ENCODE data around the gene WDR82. TPM values are rescaled to one million over a fixed set of nuclear protein-coding genes. Genes with fewer than 3 reads are reported as not detected.

WDR82 gene
- total and polyA plus RNA-seq, 5 donors: 36.9 to 65.5 (median 62.6) TPM

DNA sequence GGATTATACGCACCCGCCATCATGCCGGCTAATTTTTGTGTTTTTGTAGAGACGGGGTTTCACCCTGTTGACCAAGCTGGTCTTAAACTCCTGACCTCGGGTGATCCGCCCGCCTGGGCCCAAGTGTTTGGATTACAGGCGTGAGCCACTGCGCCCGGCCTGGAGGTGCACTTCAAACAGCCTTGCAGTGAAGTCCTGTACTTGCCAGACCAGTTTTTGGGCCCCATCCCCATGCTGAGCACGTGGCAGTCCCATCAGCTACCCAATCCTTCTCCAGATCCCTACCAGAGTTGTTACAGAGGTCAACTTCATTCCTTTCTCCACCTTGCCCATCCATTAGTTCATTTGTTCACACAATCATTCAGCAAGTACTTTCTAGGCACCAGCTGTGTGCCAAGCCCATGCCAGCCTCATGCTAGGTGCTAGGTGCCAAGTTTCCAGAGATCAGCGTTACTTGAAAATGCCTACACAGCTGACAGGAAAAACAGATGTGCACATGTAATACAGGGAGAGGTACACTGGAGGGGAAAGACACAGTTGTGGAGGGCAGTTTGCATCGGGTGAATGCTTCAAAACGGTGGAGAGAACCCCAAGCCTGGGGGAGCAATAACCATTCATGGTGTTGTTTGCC, 39.9 kb upstream of the WDR82 start:
- intact Hi-C loops (cut with DNase I): no loop called here
- no peak overlapping the region for H3K27ac ChIP-seq (ENCODE audit: low read length)
- DNase-seq: no peak
- ATAC-seq: no peak
- WGBS: 78% methylated on average over 14 of the region's 14 CpGs
- no peaks in the 10 kb centered on the region for H3K27me3 ChIP-seq (ENCODE audit: control insufficient read depth, insufficient read depth)
- H3K9me3 ChIP-seq (ENCODE audit: control insufficient read depth, low read length): no peaks in the 10 kb centered on the region
- no peak overlapping the region for H3K4me3 ChIP-seq (ENCODE audit: low read length)
- H3K4me1 ChIP-seq (ENCODE audit: control insufficient read depth, insufficient read depth, low read length): peaks cover 3% of the 10 kb centered on the region

DNA sequence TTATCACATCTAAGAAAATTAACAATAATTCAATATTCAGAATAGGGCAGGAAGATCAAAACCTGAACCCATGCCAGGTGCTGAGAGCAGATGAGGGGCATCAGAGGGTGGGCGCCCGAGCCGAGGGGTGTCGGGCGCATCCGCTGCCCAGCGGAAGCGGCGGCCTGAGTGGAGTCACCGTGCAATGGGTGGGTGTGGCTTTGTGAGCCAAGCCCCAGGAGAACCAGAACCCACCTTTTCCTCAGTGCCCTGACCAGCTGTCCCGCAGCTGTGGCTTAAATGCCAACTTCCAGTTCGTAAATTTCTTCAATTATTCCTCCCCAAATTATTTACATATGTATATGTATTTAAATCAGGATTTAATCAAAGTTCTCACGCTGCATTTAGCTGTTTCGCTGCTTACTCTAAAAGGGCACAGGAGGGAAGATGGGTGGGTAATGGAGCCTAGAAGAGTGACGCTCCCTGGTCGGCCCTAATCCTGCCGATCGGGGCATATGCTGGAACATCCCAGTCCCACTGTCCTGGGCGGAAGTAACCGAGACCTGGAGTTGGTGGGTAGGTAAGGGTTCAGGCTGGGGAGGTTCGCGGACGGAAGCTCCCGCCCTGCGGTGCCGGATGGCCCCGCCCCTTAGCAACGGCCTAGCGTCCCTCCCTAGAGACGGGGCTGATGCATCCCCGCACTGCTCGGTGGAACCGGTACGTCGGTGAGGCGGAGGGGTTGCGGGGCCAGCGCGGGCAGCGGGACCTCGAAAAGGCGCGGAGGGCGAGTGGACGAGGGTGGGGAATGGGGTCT, 39.0 kb upstream of the WDR82 start:
- peaks cover 3% of the 10 kb centered on the region for H3K4me1 ChIP-seq (ENCODE audit: control insufficient read depth, insufficient read depth, low read length)

DNA sequence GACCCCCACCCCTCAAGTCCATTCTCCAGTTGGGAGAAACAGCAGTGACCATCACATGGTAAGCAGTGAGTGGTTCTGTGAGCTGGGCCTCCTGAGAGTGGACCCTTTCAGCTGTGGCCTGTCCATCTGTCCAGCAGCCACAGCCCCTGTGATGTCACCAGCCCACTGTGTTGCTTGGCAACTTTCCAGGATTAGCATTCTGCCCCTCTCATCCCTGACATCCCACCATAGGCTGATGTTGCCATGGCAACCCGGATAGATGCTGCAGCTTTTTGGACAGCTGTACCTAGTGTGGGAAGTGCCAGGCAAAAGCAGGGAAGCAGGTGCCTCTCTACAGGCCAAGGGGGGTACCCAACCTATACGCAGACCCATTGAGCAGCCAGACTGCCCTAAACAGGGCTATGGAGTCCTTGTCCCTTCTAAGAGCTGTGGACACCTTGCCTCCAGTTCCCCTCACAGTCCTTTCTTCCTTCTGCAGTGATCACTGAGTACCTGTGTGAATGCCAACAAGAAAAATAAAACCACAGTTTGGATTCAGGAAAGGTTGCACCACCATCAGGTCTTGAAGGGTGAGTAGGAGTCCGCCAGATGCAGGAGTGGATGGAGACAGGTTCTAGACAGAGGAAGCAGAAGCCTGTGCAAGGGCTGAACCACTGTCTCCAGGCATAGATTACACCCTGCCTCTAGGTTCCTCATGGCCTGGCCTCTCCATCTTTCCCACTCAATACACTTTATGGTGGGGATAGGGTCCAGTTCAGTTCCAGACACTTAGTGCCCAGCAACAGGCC, 37.7 kb upstream of the WDR82 start, which contains the start of gene DNAH1:
DNAH1 (plus strand) TSS at position 343 of the 788 bp plus-strand sequence. CDS start 6,124 bp downstream, outside the sequence.
- no peak for ATAC-seq
- H3K9me3 ChIP-seq (ENCODE audit: control insufficient read depth, low read length): no peaks in the 10 kb centered on the region

More for the DNA sequence above, 39.0 kb upstream of the WDR82 start:
- ATAC-seq: peak; percentile 89 to 91
- peak; percentile 72 to 87 (median 85) for DNase-seq
- H3K27ac ChIP-seq (ENCODE audit: low read length): no peak overlapping the region
- intact Hi-C loops (cut with DNase I): no loop called here
- peak overlapping the region; percentile 36 for H3K4me3 ChIP-seq (ENCODE audit: low read length)
- no peaks in the 10 kb centered on the region for H3K9me3 ChIP-seq (ENCODE audit: control insufficient read depth, low read length)
- 12% methylated on average over 45 of the region's 45 CpGs for WGBS
- no peaks in the 10 kb centered on the region for H3K27me3 ChIP-seq (ENCODE audit: control insufficient read depth, insufficient read depth)

DNA sequence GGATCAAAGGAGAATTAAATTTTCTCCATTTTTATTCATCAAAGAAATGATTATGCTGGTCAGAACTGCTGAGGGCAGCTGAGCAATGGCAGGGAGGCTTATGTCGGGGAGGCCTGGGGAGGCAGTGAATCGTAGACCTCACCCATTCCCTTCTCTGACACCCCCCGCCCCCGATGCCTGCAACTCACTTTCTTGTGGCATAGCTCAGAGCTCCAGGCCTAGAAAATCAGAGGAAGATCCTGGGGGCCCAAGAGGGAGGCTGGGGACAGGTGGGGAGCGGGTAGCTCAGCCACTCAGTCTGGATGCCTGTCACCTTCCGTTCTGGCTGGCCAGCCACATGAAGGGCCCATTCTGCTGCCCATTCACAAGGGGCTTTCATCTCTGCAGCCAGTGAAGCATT, 36.6 kb upstream of the WDR82 start:
- Histone ChIP-seq H3K9me3 (ENCODE audit: control insufficient read depth, low read length) (no peaks in the 10 kb centered on the region), H3K4me3 (ENCODE audit: low read length) (no peak overlapping the region), H3K4me1 (ENCODE audit: control insufficient read depth, insufficient read depth, low read length) (peaks cover 3% of the 10 kb centered on the region), H3K27me3 (ENCODE audit: control insufficient read depth, insufficient read depth) (no peaks in the 10 kb centered on the region), H3K27ac (ENCODE audit: low read length) (no peak overlapping the region)
- 92% methylated on average over 6 of the region's 6 CpGs for WGBS
- ATAC-seq: no peak
- intact Hi-C loops (cut with DNase I): no loop called here
- no peak for DNase-seq

More for the DNA sequence above, 37.7 kb upstream of the WDR82 start, which contains the start of gene DNAH1:
- intact Hi-C loops (cut with DNase I): no loop called here
- Histone ChIP-seq H3K27ac (ENCODE audit: low read length) (no peak within 1 kb of the TSS), H3K27me3 (ENCODE audit: control insufficient read depth, insufficient read depth) (no peaks in the 10 kb centered on the region), H3K4me1 (ENCODE audit: control insufficient read depth, insufficient read depth, low read length) (peaks cover 3% of the 10 kb centered on the region), H3K4me3 (ENCODE audit: low read length) (no peak within 1 kb of the TSS)
- 93% methylated on average over 3 of the region's 3 CpGs for WGBS
- DNase-seq: no peak

DNA sequence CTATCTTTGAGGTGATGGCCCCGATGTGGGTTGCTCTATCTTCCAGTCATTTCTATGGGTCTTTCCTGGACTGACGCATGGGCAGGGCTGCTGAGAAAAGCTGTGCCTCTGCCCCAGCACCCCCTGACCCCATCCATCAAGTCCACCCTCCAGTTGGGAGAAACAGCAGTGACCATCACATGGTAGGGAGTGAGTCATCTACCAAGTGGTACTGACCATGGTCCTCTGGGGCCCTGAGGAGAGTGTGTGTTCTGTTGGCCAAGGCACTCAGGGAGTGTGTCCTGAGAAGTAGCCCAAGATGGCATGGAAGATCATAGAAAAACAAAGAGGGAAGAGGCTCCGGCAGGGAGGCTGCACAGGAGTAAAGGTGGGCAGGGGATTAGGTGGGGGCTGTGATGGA, 36.0 kb upstream of the WDR82 start:
- Histone ChIP-seq H3K27me3 (ENCODE audit: control insufficient read depth, insufficient read depth) (no peaks in the 10 kb centered on the region), H3K4me3 (ENCODE audit: low read length) (no peak overlapping the region), H3K4me1 (ENCODE audit: control insufficient read depth, insufficient read depth, low read length) (peaks cover 3% of the 10 kb centered on the region), H3K9me3 (ENCODE audit: control insufficient read depth, low read length) (no peaks in the 10 kb centered on the region), H3K27ac (ENCODE audit: low read length) (no peak overlapping the region)
- WGBS: 90% methylated on average over 3 of the region's 3 CpGs
- no peak for DNase-seq
- intact Hi-C loops (cut with DNase I): no loop called here
- ATAC-seq: no peak

DNA sequence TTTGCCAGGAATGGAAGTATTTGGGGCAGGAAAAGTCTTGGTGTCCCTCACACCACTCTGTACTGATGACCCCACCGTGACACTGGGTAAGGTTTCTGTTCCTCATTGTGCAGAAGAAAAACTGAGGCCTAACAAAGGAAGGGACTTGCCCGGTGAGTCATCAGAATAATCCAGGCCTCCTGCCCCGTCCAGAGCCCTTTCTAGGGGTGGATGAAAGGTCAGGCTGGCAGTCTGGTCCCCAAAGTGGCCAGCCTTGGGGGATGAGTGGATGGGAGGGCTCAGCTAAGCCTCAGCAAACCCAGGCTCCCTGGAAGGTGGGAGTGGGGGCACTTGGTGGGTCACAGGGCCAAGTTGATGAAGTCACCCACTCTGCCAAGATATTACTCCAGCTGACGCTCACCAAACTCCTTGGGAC, 35.3 kb upstream of the WDR82 start:
- peak in 2 of 3 donors; percentile 33 to 40 for DNase-seq
- Histone ChIP-seq H3K4me3 (ENCODE audit: low read length) (no peak overlapping the region), H3K27ac (ENCODE audit: low read length) (no peak overlapping the region), H3K27me3 (ENCODE audit: control insufficient read depth, insufficient read depth) (no peaks in the 10 kb centered on the region), H3K9me3 (ENCODE audit: control insufficient read depth, low read length) (no peaks in the 10 kb centered on the region), H3K4me1 (ENCODE audit: control insufficient read depth, insufficient read depth, low read length) (peaks cover 3% of the 10 kb centered on the region)
- intact Hi-C loops (cut with DNase I): no loop called here
- ATAC-seq: peak; percentile 35 to 79
- 52% methylated on average over 4 of the region's 4 CpGs for WGBS

DNA sequence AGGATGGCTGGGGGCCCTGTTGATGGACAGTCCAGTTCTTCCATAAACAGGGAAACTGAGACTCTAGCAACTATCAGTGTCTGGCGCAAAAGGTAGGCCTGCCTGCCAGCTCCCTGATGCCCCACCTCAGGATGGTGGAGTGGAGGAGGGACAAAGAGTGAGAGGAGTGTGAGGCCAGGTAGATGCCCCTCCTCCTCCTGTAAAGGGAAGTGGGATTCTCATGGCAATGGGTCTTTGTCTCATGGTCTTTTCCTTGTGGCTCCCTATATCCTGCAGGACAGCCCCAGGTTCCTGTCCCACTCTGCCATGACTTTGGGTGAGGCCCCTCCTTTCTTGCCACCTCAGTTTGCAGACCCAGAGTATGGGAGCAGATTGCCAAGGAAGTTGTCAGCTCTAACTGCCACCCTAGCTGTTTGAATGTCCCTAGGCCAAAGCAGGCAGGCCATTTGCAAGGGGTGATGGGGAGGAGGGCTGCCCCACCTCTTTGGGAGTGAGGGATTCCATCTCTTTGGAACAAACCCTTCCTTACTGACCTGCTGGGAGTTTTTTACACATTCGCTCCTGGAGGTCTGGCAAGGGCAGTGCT, 34.8 kb upstream of the WDR82 start:
- H3K27me3 ChIP-seq (ENCODE audit: control insufficient read depth, insufficient read depth): no peaks in the 10 kb centered on the region
- H3K27ac ChIP-seq (ENCODE audit: low read length): no peak overlapping the region
- intact Hi-C loops (cut with DNase I): no loop called here
- no peaks in the 10 kb centered on the region for H3K9me3 ChIP-seq (ENCODE audit: control insufficient read depth, low read length)
- DNase-seq: no peak
- no peak for ATAC-seq
- 73% methylated on average over 2 of the region's 2 CpGs for WGBS
- H3K4me3 ChIP-seq (ENCODE audit: low read length): no peak overlapping the region
- H3K4me1 ChIP-seq (ENCODE audit: control insufficient read depth, insufficient read depth, low read length): peaks cover 3% of the 10 kb centered on the region

DNA sequence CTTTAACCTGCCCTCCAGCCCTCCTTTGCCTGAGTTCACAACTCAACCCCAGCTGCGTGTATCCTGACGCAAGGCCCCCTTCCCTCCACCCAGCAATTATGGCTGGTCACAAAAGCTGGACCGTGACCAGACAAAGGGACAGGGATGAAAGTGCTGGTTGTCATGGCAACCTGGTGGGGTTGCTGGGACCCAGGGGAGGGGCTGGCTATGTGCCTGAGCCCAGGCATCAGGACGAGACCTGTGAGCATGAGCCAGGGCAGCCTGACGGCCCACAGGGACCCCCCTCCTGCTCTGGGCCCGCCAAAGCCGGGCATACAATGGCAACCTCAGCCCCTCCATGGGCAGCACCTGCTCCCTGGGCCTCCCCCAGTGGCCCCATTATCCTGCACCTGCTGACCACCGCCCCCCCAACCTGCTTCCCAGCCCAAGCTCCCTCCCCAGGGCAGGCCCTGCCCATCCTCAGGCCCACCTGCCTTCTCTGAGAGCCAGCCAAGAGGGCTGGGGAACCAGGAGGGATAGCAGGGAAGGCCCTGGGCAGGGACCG, 33.2 kb upstream of the WDR82 start:
- DNase-seq (peak in 1 of 3 donors; percentile 51), ATAC-seq (no peak)
- H3K4me1 ChIP-seq (ENCODE audit: control insufficient read depth, insufficient read depth, low read length): peaks cover 3% of the 10 kb centered on the region
- 83% methylated on average over 9 of the region's 9 CpGs for WGBS
- H3K4me3 ChIP-seq (ENCODE audit: low read length): no peak overlapping the region
- intact Hi-C loops (cut with DNase I): no loop called here
- H3K27me3 ChIP-seq (ENCODE audit: control insufficient read depth, insufficient read depth): no peaks in the 10 kb centered on the region
- H3K27ac ChIP-seq (ENCODE audit: low read length): no peak overlapping the region
- H3K9me3 ChIP-seq (ENCODE audit: control insufficient read depth, low read length): no peaks in the 10 kb centered on the region

DNA sequence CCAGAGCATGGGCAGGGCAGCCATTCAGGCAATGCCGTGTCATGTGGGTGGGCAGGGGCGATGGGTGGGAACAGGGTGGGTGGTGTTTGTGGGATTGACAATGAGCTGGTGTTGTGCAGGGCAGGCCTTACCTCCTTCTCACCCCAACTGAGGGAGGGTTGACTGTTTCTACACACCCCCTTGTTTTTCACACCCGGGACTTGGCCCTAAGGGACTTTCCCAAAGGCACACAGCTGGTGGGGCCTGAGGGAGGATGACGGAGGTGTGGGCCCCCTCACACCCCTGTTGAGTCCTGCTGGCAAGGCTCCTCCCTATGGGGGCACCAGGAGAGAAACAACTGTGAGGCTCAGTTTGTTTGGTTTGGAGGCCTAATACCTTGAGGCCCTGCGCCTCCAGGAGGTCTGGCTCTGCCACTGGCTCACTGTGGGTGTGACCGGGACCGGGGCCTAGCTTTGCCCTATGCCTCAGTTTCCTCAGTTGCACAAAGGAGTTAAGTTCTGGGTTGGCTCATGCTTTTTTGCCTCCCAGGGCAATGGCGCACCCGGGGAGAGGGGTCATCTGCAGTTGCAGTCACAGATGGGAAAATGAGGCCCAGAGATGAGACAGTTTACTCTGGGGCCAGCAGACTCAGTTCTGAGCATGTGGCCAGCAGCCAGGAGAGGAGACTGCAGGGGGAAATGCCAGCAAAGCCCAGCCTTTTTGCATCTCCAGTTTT, 32.6 kb upstream of the WDR82 start:
- Histone ChIP-seq H3K4me3 (ENCODE audit: low read length) (no peak overlapping the region), H3K9me3 (ENCODE audit: control insufficient read depth, low read length) (no peaks in the 10 kb centered on the region), H3K4me1 (ENCODE audit: control insufficient read depth, insufficient read depth, low read length) (peaks cover 3% of the 10 kb centered on the region), H3K27me3 (ENCODE audit: control insufficient read depth, insufficient read depth) (no peaks in the 10 kb centered on the region), H3K27ac (ENCODE audit: low read length) (no peak overlapping the region)
- intact Hi-C loops (cut with DNase I): no loop called here
- WGBS: 79% methylated on average over 9 of the region's 9 CpGs
- peak in 1 of 3 donors; percentile 23 for DNase-seq
- no peak for ATAC-seq

DNA sequence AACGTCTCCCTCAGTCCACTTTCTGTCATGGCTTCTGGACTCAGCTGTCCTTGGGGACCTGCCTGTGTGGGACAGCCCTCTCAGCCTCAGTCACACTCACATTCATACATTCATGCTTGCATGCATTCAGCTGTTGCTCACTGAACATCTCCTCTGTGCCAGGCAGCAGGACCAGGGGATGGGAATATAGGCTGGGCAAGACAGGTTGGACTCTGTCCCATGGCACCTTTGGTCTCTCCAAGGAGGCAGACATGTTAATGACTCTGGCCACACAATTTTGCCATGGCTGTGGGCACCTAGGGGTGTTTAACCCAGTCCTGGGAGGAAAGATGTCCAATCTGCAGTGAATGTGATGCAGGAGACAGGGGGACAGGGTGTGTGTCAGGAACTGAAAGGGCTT, 29.9 kb upstream of the WDR82 start:
- DNase-seq (no peak), ATAC-seq (no peak)
- WGBS: 52% methylated on average over 1 of the region's 1 CpG
- Histone ChIP-seq H3K27me3 (ENCODE audit: control insufficient read depth, insufficient read depth) (no peaks in the 10 kb centered on the region), H3K9me3 (ENCODE audit: control insufficient read depth, low read length) (no peaks in the 10 kb centered on the region), H3K27ac (ENCODE audit: low read length) (no peak overlapping the region), H3K4me1 (ENCODE audit: control insufficient read depth, insufficient read depth, low read length) (no peaks in the 10 kb centered on the region), H3K4me3 (ENCODE audit: low read length) (no peak overlapping the region)
- intact Hi-C loops (cut with DNase I): no loop called here
